Right lobe of liver (tissue), 6 donors: ENCODE results near the gene FBP1. TPM values are rescaled to one million over a fixed set of nuclear protein-coding genes. Genes with fewer than 3 reads are reported as not detected.

ENCODE experiments used
- ATAC-seq, 4 donors: fragments of 200-7000 bp; cut with Tn5 transposase; one replicate each; pipeline ENCODE4 v1.9.1; 2020; ENCODE audit warnings: mild to moderate bottlenecking in 4 of 4, moderate library complexity in 4 of 4
- DNase-seq, 3 donors: peaks; one replicate each; pipeline ENCODE4 v3.0.0-alpha.2; 2020
- H3K27ac ChIP-seq, 3 donors: fragments of 200-600 bp; one replicate each; pipeline ENCODE4 v1.8.0; 2022
- H3K27me3 ChIP-seq, 2 donors: fragments of 200-600 bp; one replicate each; pipeline ENCODE4 v1.8.0; 2022
- H3K36me3 ChIP-seq, 4 donors: fragments of 200-600 bp; sonication (generic) in 1 of 4; one replicate each; pipeline versions ENCODE4 v1.5.1 to v1.8.0; 2017 to 2022; ENCODE audit warnings: control low read depth in 1 of 4
- H3K4me1 ChIP-seq, 4 donors: fragments of 200-600 bp; sonication (generic) in 1 of 4; one replicate each; pipeline versions ENCODE4 v1.5.1 to v1.8.0; 2017 to 2022; ENCODE audit warnings: control low read depth in 1 of 4
- H3K4me3 ChIP-seq, 3 donors: fragments of 200-600 bp; one replicate each; pipeline ENCODE4 v1.8.0; 2022
- H3K9me3 ChIP-seq, 4 donors: fragments of 200-600 bp; sonication (generic) in 1 of 4; one replicate each; pipeline versions ENCODE4 v1.5.1 to v1.8.0; 2017 to 2022; ENCODE audit warnings: control low read depth in 1 of 4
- POLR2A ChIP-seq: fragments of 450-650 bp; IDR thresholded peaks from one replicate; pipeline ENCODE4 v1.6.1; 2017; ENCODE audit warnings: antibody characterized with exemption, mild to moderate bottlenecking
- WGBS: methylation state at CpG from one replicate; pipeline ENCODE4 v1.1.6; 2018; ENCODE audit warnings: low coverage, low lambda C conversion rate; ENCODE audit not compliant: insufficient coverage; ENCODE audit errors: missing lambda C conversion rate; 5-methylcytosine and 5-hydroxymethylcytosine counted together
- intact Hi-C, 2 donors: fragments of 100-400 bp; cut with DNase I; formaldehyde crosslinking; loops; one replicate each; pipeline versions ENCODE4 v1.11.2 to v1.14.1; 2022
- total RNA-seq, 6 experiments: library from RNA; depleted of rRNA in 2 of 6; stranded (reverse); fragments of >200 nt in 2 of 6; fragmentation: NEBNext Ultra II Directional in 3 of 6; extraction: Animal tissue kit (Norgen Biotek cat#: 25700) in 3 of 6; gene quantifications; one replicate each; pipeline versions ENCODE4 v1.1.0 to v1.2.4, GENCODE V29; 2016 to 2023
- TF ChIP-seq, protein P1 (sequence below), 4 donors: fragments of 200-600 bp in 3 of 4; fragments of 450-650 bp in 1 of 4; IDR thresholded peaks; one replicate each; pipeline versions ENCODE4 v1.5.1 to v1.8.0; 2016 to 2022; ENCODE audit warnings: antibody characterized with exemption in 4 of 4, mild to moderate bottlenecking in 2 of 4
- donor health status: DM: no; HTN: yes; CAD: no.
- donor health status: DM: no; HTN: no; CAD: no.
- donor health status: DM: no; HTN: no; CAD: no.
- donor health status: DM: no; HTN: yes; CAD: no.
- donor health status: DM: no; HTN: yes; CAD: no.

Gene FBP1
- total RNA-seq, 6 experiments from 2014 or later = 180 to 781 (median 384) TPM

DNA sequence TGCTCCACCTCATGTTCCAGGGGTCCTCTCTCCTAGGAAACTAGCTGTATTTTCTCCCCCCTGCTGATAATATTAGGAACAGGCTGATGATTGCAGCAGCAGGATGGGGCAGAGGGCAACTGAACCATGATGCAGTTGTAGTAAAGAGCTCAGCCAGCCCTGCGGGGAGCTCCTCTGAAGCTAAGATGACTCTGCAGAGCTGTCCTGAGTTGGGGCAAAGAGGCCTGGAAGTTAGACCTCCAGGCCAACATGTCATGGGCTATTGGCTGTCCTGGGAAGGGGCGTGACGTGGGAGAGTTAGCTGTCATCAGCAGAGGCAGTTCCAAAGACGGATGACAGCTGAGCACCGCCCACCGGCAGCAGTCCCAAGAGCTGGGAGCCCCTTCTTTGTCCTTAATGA lies 6.6 kb upstream of the FBP1 start:
- no peaks in the 10 kb centered on the region for H3K36me3 ChIP-seq
- H3K4me1 ChIP-seq = no peaks in the 10 kb centered on the region
- H3K27me3 ChIP-seq = no peaks in the 10 kb centered on the region
- no CpG with 5 or more reads among the region's 6 CpGs for WGBS
- H3K9me3 ChIP-seq = no peaks in the 10 kb centered on the region
- TF ChIP-seq, protein P1, sequence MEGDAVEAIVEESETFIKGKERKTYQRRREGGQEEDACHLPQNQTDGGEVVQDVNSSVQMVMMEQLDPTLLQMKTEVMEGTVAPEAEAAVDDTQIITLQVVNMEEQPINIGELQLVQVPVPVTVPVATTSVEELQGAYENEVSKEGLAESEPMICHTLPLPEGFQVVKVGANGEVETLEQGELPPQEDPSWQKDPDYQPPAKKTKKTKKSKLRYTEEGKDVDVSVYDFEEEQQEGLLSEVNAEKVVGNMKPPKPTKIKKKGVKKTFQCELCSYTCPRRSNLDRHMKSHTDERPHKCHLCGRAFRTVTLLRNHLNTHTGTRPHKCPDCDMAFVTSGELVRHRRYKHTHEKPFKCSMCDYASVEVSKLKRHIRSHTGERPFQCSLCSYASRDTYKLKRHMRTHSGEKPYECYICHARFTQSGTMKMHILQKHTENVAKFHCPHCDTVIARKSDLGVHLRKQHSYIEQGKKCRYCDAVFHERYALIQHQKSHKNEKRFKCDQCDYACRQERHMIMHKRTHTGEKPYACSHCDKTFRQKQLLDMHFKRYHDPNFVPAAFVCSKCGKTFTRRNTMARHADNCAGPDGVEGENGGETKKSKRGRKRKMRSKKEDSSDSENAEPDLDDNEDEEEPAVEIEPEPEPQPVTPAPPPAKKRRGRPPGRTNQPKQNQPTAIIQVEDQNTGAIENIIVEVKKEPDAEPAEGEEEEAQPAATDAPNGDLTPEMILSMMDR (IDR thresholded peaks at IDR 0.05) = no peak
- no peak for TF ChIP-seq POLR2A
- ATAC-seq = no peak
- H3K27ac ChIP-seq = no peak overlapping the region
- intact Hi-C loops = no loop called here
- H3K4me3 ChIP-seq = no peak overlapping the region
- DNase-seq = no peak

DNA sequence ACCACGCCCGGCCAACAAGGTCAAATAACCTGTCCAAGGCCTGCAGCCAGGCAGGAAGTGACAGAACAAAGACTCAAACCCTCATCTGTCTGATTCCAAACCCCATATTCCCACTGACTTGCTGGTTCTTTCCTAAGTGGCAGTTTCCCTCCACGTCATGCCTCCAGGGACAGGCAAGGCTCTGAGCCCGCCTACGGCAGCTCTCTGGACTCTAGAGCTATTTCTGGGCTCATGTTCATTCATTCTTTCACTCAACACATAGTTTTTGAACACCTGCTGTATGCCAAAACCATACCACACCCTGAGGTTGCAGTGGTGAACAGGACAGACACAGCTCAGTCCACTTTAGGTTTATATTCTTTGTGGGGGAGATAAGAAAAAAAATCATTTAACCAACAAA lies 5.2 kb upstream of the FBP1 start:
- WGBS = 100% methylated on average over 3 of the region's 5 CpGs
- ATAC-seq (no peak), DNase-seq (no peak)
- no peak overlapping the region for H3K4me3 ChIP-seq
- no peaks in the 10 kb centered on the region for H3K9me3 ChIP-seq
- no peak overlapping the region for H3K27ac ChIP-seq
- peaks cover 0 to 10% (median 3%) of the 10 kb centered on the region in 4 donors for H3K4me1 ChIP-seq
- H3K36me3 ChIP-seq = no peaks in the 10 kb centered on the region
- no peaks in the 10 kb centered on the region for H3K27me3 ChIP-seq
- no peak for TF ChIP-seq POLR2A
- TF ChIP-seq, protein P1 (IDR thresholded peaks at IDR 0.05) = no peak
- intact Hi-C loops = no loop called here

DNA sequence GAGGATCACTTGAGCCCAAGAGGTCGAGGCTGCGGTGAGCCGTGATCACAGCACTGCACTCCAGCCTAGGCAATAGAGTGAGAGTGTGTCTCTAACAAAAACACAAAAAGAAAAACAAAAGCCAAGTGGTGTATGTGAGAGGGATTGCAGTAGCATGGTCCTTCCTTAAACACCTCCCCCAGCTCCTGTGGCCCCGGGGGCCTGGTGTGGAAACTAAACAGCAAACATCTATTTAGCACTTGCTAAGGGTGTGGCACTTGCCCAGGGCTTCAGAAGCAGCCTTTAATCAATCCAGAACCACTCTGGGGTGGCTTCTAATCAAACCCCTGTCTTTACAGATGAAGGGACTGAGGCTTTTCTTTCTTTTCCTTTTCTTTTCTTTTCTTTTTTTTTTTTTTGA lies 4.4 kb upstream of the FBP1 start:
- WGBS = 85% methylated on average over 4 of the region's 4 CpGs
- intact Hi-C loops = no loop called here
- no peaks in the 10 kb centered on the region for H3K9me3 ChIP-seq
- ATAC-seq = no peak
- TF ChIP-seq POLR2A = no peak
- TF ChIP-seq, protein P1 (IDR thresholded peaks at IDR 0.05) = no peak
- no peak overlapping the region for H3K4me3 ChIP-seq
- H3K4me1 ChIP-seq = peaks cover 0 to 10% (median 3%) of the 10 kb centered on the region in 4 donors
- H3K27me3 ChIP-seq = no peaks in the 10 kb centered on the region
- no peak for DNase-seq
- H3K27ac ChIP-seq = no peak overlapping the region
- H3K36me3 ChIP-seq = no peaks in the 10 kb centered on the region

DNA sequence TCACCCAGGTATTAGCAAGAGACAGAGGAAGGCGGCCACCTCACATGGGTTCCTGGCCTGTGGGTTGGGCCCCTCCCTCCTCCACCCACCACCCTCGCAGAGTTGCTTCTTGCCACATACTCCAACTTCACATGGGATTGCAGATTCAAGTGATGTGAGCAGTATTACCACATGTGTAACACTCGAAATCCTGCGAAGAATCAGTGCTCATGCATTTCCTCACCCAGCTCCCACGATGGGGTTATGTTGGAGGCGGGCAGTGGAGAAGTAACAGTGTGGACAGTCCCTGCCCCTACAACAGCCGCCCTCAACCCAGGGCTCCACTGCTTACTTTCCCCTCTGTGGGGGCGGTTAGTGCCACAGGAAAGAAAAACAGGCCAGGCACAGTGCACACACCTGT lies 3.9 kb upstream of the FBP1 start:
- TF ChIP-seq POLR2A = no peak
- Histone ChIP-seq H3K27ac (no peak overlapping the region), H3K36me3 (no peaks in the 10 kb centered on the region), H3K9me3 (no peaks in the 10 kb centered on the region), H3K4me1 (peaks cover 0 to 10% (median 3%) of the 10 kb centered on the region in 4 donors), H3K27me3 (no peaks in the 10 kb centered on the region), H3K4me3 (no peak overlapping the region)
- DNase-seq = no peak
- 53% methylated on average over 7 of the region's 8 CpGs for WGBS
- intact Hi-C loops = no loop called here
- ATAC-seq = no peak

DNA sequence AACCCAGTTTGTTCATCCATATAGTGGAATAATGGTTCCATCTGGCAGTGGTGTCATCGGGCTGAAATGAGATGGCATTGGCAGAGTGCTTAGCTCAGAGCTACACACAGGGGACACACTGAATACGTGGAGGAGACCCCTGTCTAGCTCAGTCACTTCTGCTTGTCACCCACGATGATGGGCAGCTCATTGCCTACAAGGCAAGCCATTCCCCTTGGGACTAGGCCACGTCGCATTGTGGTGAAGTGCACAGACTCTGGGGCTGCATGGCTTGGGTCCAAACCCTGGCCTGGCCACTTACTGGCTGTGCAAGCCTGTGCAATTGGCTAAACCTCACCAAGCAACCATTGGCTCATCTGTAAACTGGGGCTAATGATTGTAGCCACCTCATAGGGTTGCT lies 3.2 kb upstream of the FBP1 start:
- peaks cover 0 to 10% (median 3%) of the 10 kb centered on the region in 4 donors for H3K4me1 ChIP-seq
- H3K36me3 ChIP-seq = no peaks in the 10 kb centered on the region
- no peak overlapping the region for H3K4me3 ChIP-seq
- H3K27ac ChIP-seq = no peak overlapping the region
- no peak for ATAC-seq
- TF ChIP-seq, protein P1 (IDR thresholded peaks at IDR 0.05) = no peak
- no peak for TF ChIP-seq POLR2A
- intact Hi-C loops = no loop called here
- no peak for DNase-seq
- WGBS = no CpG with 5 or more reads among the region's 5 CpGs
- no peaks in the 10 kb centered on the region for H3K9me3 ChIP-seq
- H3K27me3 ChIP-seq = no peaks in the 10 kb centered on the region
